Endothelial cell of umbilical vein (primary cell): ENCODE measurements around the gene CHTF8. TPM values are rescaled to one million over a fixed set of nuclear protein-coding genes. Genes with fewer than 3 reads are reported as not detected.

Experiments
- BruUV-seq: library from RNA; stranded (reverse); fragments of 400-500 nt; replicated peaks from 2 replicates; lab custom pipeline; 2021; lab: Mats Ljungman, UMichigan
- CTCF ChIA-PET: fragments of 300-600, 350-600 bp; sonication (Branson Sonifier 250); formaldehyde crosslinking; loops from one replicate; lab custom pipeline; 2021; ENCODE audit warnings: antibody characterized with exemption, inconsistent platforms; lab: Charles Lee
- POLR2A ChIA-PET: fragments of 300-600, 350-600 bp; sonication (Branson Sonifier 250); formaldehyde crosslinking; loops from one replicate; lab custom pipeline; 2021; ENCODE audit warnings: antibody characterized with exemption, inconsistent platforms; lab: Charles Lee
- DNase-seq: peaks from one replicate; pipeline ENCODE4 v3.0.0-alpha.2; 2011; ENCODE audit warnings: low read depth, low spot score
- FAIRE-seq: peaks from 2 replicates; lab custom pipeline; 2011; peaks lifted over from hg19 to GRCh38; lab: Jason Lieb, UNC
- H2AFZ ChIP-seq: 2 replicates; pipeline ENCODE4 v1.6.0; 2012; ENCODE audit warnings: low read depth, low read length, control low read depth, inconsistent platforms
- H3K27ac ChIP-seq: 2 replicates; pipeline ENCODE4 v1.5.1; 2011; ENCODE audit warnings: low read depth, mild to moderate bottlenecking, control low read depth, low read length, moderate library complexity; ENCODE audit not compliant: insufficient read depth
- H3K27me3 ChIP-seq, 2 experiments: 2 replicates each; pipeline versions ENCODE4 v1.6.0 to v1.6.1; 2011; ENCODE audit warnings: low read length in 2 of 2, mixed read lengths in 1 of 2; ENCODE audit not compliant: control insufficient read depth in 2 of 2, insufficient read depth in 2 of 2
- H3K36me3 ChIP-seq, 2 experiments: 2 replicates in 1 of 2; 3 replicates in 1 of 2; pipeline ENCODE4 v1.5.1; 2011; ENCODE audit warnings: low read length in 2 of 2, mild to moderate bottlenecking in 1 of 2, moderate library complexity in 1 of 2; ENCODE audit not compliant: control insufficient read depth in 2 of 2, insufficient read depth in 2 of 2; ENCODE audit errors: extremely low read depth in 1 of 2
- H3K4me1 ChIP-seq: 3 replicates; pipeline ENCODE4 v1.5.1; 2011; ENCODE audit warnings: mild to moderate bottlenecking, low read length; ENCODE audit not compliant: control insufficient read depth, insufficient read depth; ENCODE audit errors: extremely low read depth
- H3K4me2 ChIP-seq: 2 replicates; pipeline ENCODE4 v1.6.1; 2011; ENCODE audit warnings: low read length, control low read depth, mixed read lengths; ENCODE audit not compliant: insufficient read depth
- H3K4me3 ChIP-seq, 3 experiments: fragments of 200-600 bp in 1 of 3; sonication (generic), shearing (Covaris generic) in 1 of 3; replicated peaks in 1 of 3; 2 replicates each; pipeline ENCODE4 v1.5.1; 2011 to 2016; ENCODE audit warnings: control low read depth in 3 of 3, low read length in 3 of 3, mild to moderate bottlenecking in 2 of 3, inconsistent platforms in 1 of 3, low read depth in 1 of 3, moderate library complexity in 1 of 3; ENCODE audit not compliant: insufficient read depth in 1 of 3
- H3K79me2 ChIP-seq: 2 replicates; pipeline ENCODE4 v1.6.0; 2012; ENCODE audit warnings: low read length, inconsistent platforms; ENCODE audit not compliant: control insufficient read depth, insufficient read depth
- H3K9ac ChIP-seq: replicated peaks from 2 replicates; pipeline ENCODE3; 2011; ENCODE audit warnings: low read length, control low read depth; ENCODE audit not compliant: insufficient read depth; ENCODE audit errors: extremely low read depth
- H3K9me1 ChIP-seq: replicated peaks from 3 replicates; pipeline ENCODE4 v1.6.0; 2011; ENCODE audit warnings: mild to moderate bottlenecking, low read length; ENCODE audit not compliant: control insufficient read depth, insufficient read depth; ENCODE audit errors: extremely low read depth
- H3K9me3 ChIP-seq: replicated peaks from 2 replicates; pipeline ENCODE4 v1.5.1; 2012; ENCODE audit warnings: low read length, inconsistent platforms; ENCODE audit not compliant: control insufficient read depth, insufficient read depth
- H4K20me1 ChIP-seq: replicated peaks from 2 replicates; pipeline ENCODE3; 2011; ENCODE audit warnings: mild to moderate bottlenecking, low read length; ENCODE audit not compliant: control insufficient read depth, insufficient read depth; ENCODE audit errors: extremely low read depth
- EZH2 ChIP-seq: IDR thresholded peaks from 2 replicates; pipeline ENCODE4 v1.6.1; 2012; ENCODE audit warnings: borderline replicate concordance, low read depth, mild to moderate bottlenecking, moderate library complexity, low read length, inconsistent platforms; ENCODE audit not compliant: severe bottlenecking
- FOS ChIP-seq: IDR thresholded peaks from 2 replicates; pipeline ENCODE4 v1.6.1; 2011; ENCODE audit warnings: mild to moderate bottlenecking, low read length, moderate library complexity, borderline replicate concordance; ENCODE audit not compliant: insufficient read depth
- GATA2 ChIP-seq: IDR thresholded peaks from 2 replicates; pipeline ENCODE4 v1.7.0; 2011; ENCODE audit warnings: low read depth, mild to moderate bottlenecking, moderate library complexity, mixed read lengths, low read length; ENCODE audit not compliant: insufficient read length, insufficient read depth
- JUN ChIP-seq: IDR thresholded peaks from 2 replicates; pipeline ENCODE4 v1.6.1; 2011; ENCODE audit warnings: borderline replicate concordance, low read depth; ENCODE audit not compliant: insufficient read length, insufficient read depth
- MYC ChIP-seq: IDR thresholded peaks from one replicate; pipeline ENCODE4 v1.6.1; 2011; ENCODE audit warnings: mild to moderate bottlenecking, low read depth, low read length
- POLR2A ChIP-seq: IDR thresholded peaks from 2 replicates; pipeline ENCODE4 v1.6.1; 2012; ENCODE audit warnings: low read depth, mild to moderate bottlenecking, control low read depth, low read length
- POLR2AphosphoS5 ChIP-seq: IDR thresholded peaks from 2 replicates; pipeline ENCODE4 v1.6.1; 2012; ENCODE audit warnings: low read depth, mild to moderate bottlenecking, control low read depth, low read length, moderate library complexity; ENCODE audit not compliant: insufficient read depth
- dilution Hi-C: fragments of 300-500 bp; cut with MboI; formaldehyde crosslinking; loops from one replicate; pipeline ENCODE4 v1.15.0; 2019; ENCODE audit warnings: low sequenced_read_pairs; ENCODE audit not compliant: extremely low pct_ligation_motif_present
- intact Hi-C: fragments of 100-400 bp; cut with micrococcal nuclease; formaldehyde crosslinking; loops from one replicate; pipeline ENCODE4 v1.10.0; 2022
- polyA plus RNA-seq, 4 experiments: library from polyadenylated mRNA; depleted of rRNA in 3 of 4; stranded (reverse) in 3 of 4; unstranded in 1 of 4; fragments of >200 nt; gene quantifications; 2 replicates each; pipeline versions ENCODE4 v1.2.1 to v1.2.3, GENCODE V29; 2011 to 2012; ENCODE audit warnings: missing spikeins in 1 of 4
- total RNA-seq: library from RNA; stranded (reverse); gene quantifications from 2 replicates; pipeline ENCODE4 v1.2.3, GENCODE V29; 2021
- TF ChIP-seq, protein P1 (sequence below), 2 donors: IDR thresholded peaks; 1 replicate in 1 of 2; 2 replicates in 1 of 2; pipeline ENCODE4 v1.5.1; 2011; ENCODE audit warnings: low read length in 2 of 2, mild to moderate bottlenecking in 2 of 2, moderate library complexity in 2 of 2, control low read depth in 1 of 2, inconsistent platforms in 1 of 2, low read depth in 1 of 2; ENCODE audit not compliant: insufficient read depth in 1 of 2; ENCODE audit errors: extremely low read depth in 1 of 2
- TF ChIP-seq, protein P2 (sequence below): IDR thresholded peaks from 2 replicates; pipeline ENCODE4 v1.6.1; 2011; ENCODE audit not compliant: insufficient read depth, insufficient read length

CHTF8 gene
- total and polyA plus RNA-seq, 2 donors (not counting 3 experiments of a cell fraction or from before 2014, with no cell fraction given), result 128 to 131 TPM

GRCh38 chr16:69180011-69180338 is 47.6 kb upstream of the CHTF8 start:
- Histone ChIP-seq H4K20me1 (no peaks in the 10 kb centered on the region), H3K27ac (no peak overlapping the region), H3K27me3 (no peaks in the 10 kb centered on the region), H3K79me2 (no peaks in the 10 kb centered on the region), H3K9ac (no peak overlapping the region), H3K4me3 (no peak overlapping the region), H3K9me1 (no peaks in the 10 kb centered on the region), H3K9me3 (no peaks in the 10 kb centered on the region), H3K36me3 (no peaks in the 10 kb centered on the region), H3K4me1 (peaks cover 12% of the 10 kb centered on the region), H3K4me2 (no peak overlapping the region), H2AFZ (no peak overlapping the region)
- dilution Hi-C loops, result no loop called here
- DNase-seq (no peak), FAIRE-seq (no peak)
- ChIA-PET POLR2A (interaction anchor here (1.6 kb wide), 1 partner anchor 12 kb away, joined by 8 read pairs; no protein-coding TSS in a partner anchor), CTCF (interaction anchor here (0.8 to 1.9 kb wide), 7 partner anchors 8 to 106 kb away, joined by 3 to 13 read pairs (median 5); no protein-coding TSS in a partner anchor)
- TF ChIP-seq POLR2AphosphoS5 (no peak), EZH2 (no peak), FOS (no peak), GATA2 (no peak), JUN (no peak), MYC (no peak), POLR2A (no peak)
- TF ChIP-seq, protein P1, sequence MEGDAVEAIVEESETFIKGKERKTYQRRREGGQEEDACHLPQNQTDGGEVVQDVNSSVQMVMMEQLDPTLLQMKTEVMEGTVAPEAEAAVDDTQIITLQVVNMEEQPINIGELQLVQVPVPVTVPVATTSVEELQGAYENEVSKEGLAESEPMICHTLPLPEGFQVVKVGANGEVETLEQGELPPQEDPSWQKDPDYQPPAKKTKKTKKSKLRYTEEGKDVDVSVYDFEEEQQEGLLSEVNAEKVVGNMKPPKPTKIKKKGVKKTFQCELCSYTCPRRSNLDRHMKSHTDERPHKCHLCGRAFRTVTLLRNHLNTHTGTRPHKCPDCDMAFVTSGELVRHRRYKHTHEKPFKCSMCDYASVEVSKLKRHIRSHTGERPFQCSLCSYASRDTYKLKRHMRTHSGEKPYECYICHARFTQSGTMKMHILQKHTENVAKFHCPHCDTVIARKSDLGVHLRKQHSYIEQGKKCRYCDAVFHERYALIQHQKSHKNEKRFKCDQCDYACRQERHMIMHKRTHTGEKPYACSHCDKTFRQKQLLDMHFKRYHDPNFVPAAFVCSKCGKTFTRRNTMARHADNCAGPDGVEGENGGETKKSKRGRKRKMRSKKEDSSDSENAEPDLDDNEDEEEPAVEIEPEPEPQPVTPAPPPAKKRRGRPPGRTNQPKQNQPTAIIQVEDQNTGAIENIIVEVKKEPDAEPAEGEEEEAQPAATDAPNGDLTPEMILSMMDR (IDR thresholded peaks at IDR 0.05; ENCODE audit: extremely low read depth in 1 of 2, insufficient read depth in 1 of 2, low read depth in 1 of 2, low read length in 2 of 2), result no peak
- TF ChIP-seq, protein P2, sequence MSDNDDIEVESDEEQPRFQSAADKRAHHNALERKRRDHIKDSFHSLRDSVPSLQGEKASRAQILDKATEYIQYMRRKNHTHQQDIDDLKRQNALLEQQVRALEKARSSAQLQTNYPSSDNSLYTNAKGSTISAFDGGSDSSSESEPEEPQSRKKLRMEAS, result no peak
- no TSS peak for BruUV-seq
- intact Hi-C loops, result no loop called here
